HepG2 (cell line): ENCODE measurements around the gene TUBA4B. TPM values are rescaled to one million over a fixed set of nuclear protein-coding genes. Genes with fewer than 3 reads are reported as not detected.

Experiments
- HDAC2 ChIP-seq: sonication (generic); formaldehyde crosslinking; IDR thresholded peaks from 2 replicates; pipeline ENCODE4 v1.4.0; 2020; ENCODE audit warnings: missing genetic modification reagents
- JDP2 ChIP-seq: sonication (generic); formaldehyde crosslinking; IDR thresholded peaks from 2 replicates; pipeline ENCODE4 v1.8.1; 2022; ENCODE audit warnings: missing genetic modification reagents, borderline replicate concordance
- KDM6A ChIP-seq: IDR thresholded peaks from 2 replicates; pipeline ENCODE4 v1.6.1; 2016; ENCODE audit warnings: low read depth
- NCOA2 ChIP-seq: sonication (generic); formaldehyde crosslinking; IDR thresholded peaks from 2 replicates; pipeline ENCODE4 v1.8.0; 2022; ENCODE audit warnings: inconsistent platforms
- PAWR ChIP-seq: sonication (generic); formaldehyde crosslinking; IDR thresholded peaks from 2 replicates; pipeline ENCODE4 v1.4.0; 2020; ENCODE audit warnings: missing genetic modification reagents, mild to moderate bottlenecking, borderline replicate concordance
- RARG ChIP-seq: sonication (generic); formaldehyde crosslinking; IDR thresholded peaks from 2 replicates; pipeline ENCODE4 v1.4.0; 2020; ENCODE audit warnings: low read depth, mild to moderate bottlenecking, missing genetic modification reagents
- SMC3 ChIP-seq: IDR thresholded peaks from 2 replicates; pipeline ENCODE4 v1.6.1; 2011; ENCODE audit warnings: low read length, improper control_type of control experiment
- ZNF335 ChIP-seq: sonication (generic); formaldehyde crosslinking; IDR thresholded peaks from 2 replicates; pipeline ENCODE4 v1.4.0; 2020; ENCODE audit warnings: missing genetic modification reagents
- ZNF549 ChIP-seq: sonication (generic); formaldehyde crosslinking; IDR thresholded peaks from 2 replicates; pipeline ENCODE4 v1.5.0; 2020; ENCODE audit warnings: missing genetic modification reagents
- ZNF614 ChIP-seq: IDR thresholded peaks from 2 replicates; pipeline ENCODE4 v1.6.1; 2018; ENCODE audit warnings: missing biosample characterization, missing genetic modification reagents, inconsistent platforms, borderline replicate concordance
- polyA plus RNA-seq, 8 experiments: library from polyadenylated mRNA; depleted of rRNA in 3 of 8; stranded (reverse) in 7 of 8; unstranded in 1 of 8; fragments of >200 nt; fragmentation: Illumina TruSeq in 4 of 8; extraction: Trizol in 4 of 8; gene quantifications; 2 replicates each; pipeline versions ENCODE4 v1.2.1 to v1.2.3, GENCODE V29; 2011 to 2016; ENCODE audit warnings: low read depth in 4 of 8, missing spikeins in 1 of 8, mixed read lengths in 1 of 8; ENCODE audit not compliant: insufficient read depth in 1 of 8
- total RNA-seq, 5 experiments: library from RNA; depleted of rRNA; stranded (reverse); fragments of >200 nt; fragmentation: Illumina TruSeq; extraction: Trizol; gene quantifications; 2 replicates each; pipeline ENCODE4 v1.2.3, GENCODE V29; 2016; ENCODE audit warnings: low read depth in 1 of 5
- TF ChIP-seq, protein P1 (sequence below): sonication (generic); formaldehyde crosslinking; IDR thresholded peaks from 2 replicates; pipeline ENCODE4 v1.5.0; 2020; ENCODE audit warnings: mild to moderate bottlenecking, missing genetic modification reagents
- TF ChIP-seq, protein P2 (sequence below), 2 experiments: sonication (generic) in 1 of 2; formaldehyde crosslinking in 1 of 2; IDR thresholded peaks; 2 replicates each; pipeline versions ENCODE4 v1.6.1 to v1.9.0; 2014 to 2022; ENCODE audit warnings: antibody characterized with exemption in 1 of 2, borderline replicate concordance in 1 of 2, inconsistent platforms in 1 of 2, low read depth in 1 of 2, missing genetic modification reagents in 1 of 2
- TF ChIP-seq, protein P3 (sequence below): sonication (generic); formaldehyde crosslinking; IDR thresholded peaks from 2 replicates; pipeline ENCODE4 v1.4.0; 2020; ENCODE audit warnings: mild to moderate bottlenecking, missing genetic modification reagents
- TF ChIP-seq, protein P4 (sequence below): sonication (generic); formaldehyde crosslinking; IDR thresholded peaks from 2 replicates; pipeline ENCODE4 v1.5.1; 2020; ENCODE audit warnings: mild to moderate bottlenecking, missing genetic modification reagents, borderline replicate concordance

The TUBA4B gene
- total and polyA plus RNA-seq, 2 of the 13 experiments (the other 11 are each of a cell fraction or from before 2014, with no cell fraction given): 0.18 to 0.22 TPM

DNA sequence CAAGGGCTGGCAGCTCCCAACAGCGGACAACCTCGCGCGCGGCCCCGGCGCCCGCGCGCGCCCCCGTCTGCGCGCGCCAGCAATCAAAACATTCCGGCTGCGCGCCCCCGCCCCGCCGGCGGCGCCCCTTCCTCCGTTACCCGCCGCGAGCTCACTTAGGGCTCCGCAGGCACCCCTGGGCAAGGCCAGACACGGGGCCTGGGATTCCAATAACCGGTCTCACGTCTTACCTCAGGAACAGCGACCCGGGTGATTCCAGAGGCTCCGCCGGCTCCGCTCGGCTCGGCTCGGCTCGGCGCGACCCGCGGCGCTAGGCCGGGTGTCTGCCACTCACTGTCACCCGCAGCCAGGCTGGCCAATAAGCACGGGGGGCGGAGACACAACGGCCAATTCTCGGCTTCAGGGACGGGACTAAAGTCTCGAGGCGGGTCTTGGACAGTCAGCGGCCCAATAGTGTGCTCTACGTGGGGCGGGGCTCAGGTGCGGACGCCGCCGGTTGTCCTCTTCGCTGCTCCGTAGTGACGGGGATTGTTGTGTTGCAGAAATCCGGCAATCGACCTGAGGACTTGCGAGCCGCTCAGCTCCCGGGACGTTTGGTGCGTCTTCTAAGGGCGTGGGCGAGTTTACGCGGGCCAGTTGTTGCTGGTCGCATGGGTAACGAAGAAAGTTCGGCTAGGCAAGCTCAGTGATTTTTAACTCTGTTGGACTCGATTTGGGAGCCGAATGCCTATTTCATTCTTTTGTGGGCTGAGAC, 23.6 kb upstream of the TUBA4B start, which contains the start of the genes ANKZF1 and ATG9A (continued):
- TF ChIP-seq JDP2 (CRISPR knock-in tag): no peak
- peak; percentile 43; the same call in 1 of the 2 replicates for TF ChIP-seq ZNF614 (CRISPR knock-in tag)
- no peak for TF ChIP-seq SMC3
- no peak for TF ChIP-seq ZNF549
- TF ChIP-seq, protein P1, sequence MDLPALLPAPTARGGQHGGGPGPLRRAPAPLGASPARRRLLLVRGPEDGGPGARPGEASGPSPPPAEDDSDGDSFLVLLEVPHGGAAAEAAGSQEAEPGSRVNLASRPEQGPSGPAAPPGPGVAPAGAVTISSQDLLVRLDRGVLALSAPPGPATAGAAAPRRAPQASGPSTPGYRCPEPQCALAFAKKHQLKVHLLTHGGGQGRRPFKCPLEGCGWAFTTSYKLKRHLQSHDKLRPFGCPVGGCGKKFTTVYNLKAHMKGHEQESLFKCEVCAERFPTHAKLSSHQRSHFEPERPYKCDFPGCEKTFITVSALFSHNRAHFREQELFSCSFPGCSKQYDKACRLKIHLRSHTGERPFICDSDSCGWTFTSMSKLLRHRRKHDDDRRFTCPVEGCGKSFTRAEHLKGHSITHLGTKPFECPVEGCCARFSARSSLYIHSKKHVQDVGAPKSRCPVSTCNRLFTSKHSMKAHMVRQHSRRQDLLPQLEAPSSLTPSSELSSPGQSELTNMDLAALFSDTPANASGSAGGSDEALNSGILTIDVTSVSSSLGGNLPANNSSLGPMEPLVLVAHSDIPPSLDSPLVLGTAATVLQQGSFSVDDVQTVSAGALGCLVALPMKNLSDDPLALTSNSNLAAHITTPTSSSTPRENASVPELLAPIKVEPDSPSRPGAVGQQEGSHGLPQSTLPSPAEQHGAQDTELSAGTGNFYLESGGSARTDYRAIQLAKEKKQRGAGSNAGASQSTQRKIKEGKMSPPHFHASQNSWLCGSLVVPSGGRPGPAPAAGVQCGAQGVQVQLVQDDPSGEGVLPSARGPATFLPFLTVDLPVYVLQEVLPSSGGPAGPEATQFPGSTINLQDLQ: peak; percentile 17; the same call in 1 of the 2 replicates
- TF ChIP-seq, protein P2, sequence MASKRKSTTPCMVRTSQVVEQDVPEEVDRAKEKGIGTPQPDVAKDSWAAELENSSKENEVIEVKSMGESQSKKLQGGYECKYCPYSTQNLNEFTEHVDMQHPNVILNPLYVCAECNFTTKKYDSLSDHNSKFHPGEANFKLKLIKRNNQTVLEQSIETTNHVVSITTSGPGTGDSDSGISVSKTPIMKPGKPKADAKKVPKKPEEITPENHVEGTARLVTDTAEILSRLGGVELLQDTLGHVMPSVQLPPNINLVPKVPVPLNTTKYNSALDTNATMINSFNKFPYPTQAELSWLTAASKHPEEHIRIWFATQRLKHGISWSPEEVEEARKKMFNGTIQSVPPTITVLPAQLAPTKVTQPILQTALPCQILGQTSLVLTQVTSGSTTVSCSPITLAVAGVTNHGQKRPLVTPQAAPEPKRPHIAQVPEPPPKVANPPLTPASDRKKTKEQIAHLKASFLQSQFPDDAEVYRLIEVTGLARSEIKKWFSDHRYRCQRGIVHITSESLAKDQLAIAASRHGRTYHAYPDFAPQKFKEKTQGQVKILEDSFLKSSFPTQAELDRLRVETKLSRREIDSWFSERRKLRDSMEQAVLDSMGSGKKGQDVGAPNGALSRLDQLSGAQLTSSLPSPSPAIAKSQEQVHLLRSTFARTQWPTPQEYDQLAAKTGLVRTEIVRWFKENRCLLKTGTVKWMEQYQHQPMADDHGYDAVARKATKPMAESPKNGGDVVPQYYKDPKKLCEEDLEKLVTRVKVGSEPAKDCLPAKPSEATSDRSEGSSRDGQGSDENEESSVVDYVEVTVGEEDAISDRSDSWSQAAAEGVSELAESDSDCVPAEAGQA (IDR thresholded peaks at IDR 0.05; ENCODE audit: low read depth): no peak
- TF ChIP-seq, protein P2 (CRISPR knock-in tag; IDR thresholded peaks at IDR 0.05; ENCODE audit: borderline replicate concordance): no peak
- TF ChIP-seq PAWR (CRISPR knock-in tag): no peak
- no peak for TF ChIP-seq KDM6A (CRISPR knock-in tag)
- TF ChIP-seq, protein P3, sequence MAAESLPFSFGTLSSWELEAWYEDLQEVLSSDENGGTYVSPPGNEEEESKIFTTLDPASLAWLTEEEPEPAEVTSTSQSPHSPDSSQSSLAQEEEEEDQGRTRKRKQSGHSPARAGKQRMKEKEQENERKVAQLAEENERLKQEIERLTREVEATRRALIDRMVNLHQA (CRISPR knock-in tag): no peak
- peak; percentile 53; the same call in 1 of the 2 replicates for TF ChIP-seq HDAC2
- TF ChIP-seq, protein P4, sequence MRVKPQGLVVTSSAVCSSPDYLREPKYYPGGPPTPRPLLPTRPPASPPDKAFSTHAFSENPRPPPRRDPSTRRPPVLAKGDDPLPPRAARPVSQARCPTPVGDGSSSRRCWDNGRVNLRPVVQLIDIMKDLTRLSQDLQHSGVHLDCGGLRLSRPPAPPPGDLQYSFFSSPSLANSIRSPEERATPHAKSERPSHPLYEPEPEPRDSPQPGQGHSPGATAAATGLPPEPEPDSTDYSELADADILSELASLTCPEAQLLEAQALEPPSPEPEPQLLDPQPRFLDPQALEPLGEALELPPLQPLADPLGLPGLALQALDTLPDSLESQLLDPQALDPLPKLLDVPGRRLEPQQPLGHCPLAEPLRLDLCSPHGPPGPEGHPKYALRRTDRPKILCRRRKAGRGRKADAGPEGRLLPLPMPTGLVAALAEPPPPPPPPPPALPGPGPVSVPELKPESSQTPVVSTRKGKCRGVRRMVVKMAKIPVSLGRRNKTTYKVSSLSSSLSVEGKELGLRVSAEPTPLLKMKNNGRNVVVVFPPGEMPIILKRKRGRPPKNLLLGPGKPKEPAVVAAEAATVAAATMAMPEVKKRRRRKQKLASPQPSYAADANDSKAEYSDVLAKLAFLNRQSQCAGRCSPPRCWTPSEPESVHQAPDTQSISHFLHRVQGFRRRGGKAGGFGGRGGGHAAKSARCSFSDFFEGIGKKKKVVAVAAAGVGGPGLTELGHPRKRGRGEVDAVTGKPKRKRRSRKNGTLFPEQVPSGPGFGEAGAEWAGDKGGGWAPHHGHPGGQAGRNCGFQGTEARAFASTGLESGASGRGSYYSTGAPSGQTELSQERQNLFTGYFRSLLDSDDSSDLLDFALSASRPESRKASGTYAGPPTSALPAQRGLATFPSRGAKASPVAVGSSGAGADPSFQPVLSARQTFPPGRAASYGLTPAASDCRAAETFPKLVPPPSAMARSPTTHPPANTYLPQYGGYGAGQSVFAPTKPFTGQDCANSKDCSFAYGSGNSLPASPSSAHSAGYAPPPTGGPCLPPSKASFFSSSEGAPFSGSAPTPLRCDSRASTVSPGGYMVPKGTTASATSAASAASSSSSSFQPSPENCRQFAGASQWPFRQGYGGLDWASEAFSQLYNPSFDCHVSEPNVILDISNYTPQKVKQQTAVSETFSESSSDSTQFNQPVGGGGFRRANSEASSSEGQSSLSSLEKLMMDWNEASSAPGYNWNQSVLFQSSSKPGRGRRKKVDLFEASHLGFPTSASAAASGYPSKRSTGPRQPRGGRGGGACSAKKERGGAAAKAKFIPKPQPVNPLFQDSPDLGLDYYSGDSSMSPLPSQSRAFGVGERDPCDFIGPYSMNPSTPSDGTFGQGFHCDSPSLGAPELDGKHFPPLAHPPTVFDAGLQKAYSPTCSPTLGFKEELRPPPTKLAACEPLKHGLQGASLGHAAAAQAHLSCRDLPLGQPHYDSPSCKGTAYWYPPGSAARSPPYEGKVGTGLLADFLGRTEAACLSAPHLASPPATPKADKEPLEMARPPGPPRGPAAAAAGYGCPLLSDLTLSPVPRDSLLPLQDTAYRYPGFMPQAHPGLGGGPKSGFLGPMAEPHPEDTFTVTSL (CRISPR knock-in tag): no peak
- TF ChIP-seq RARG (CRISPR knock-in tag): no peak
- peak; percentile 54; the same call in 1 of the 2 replicates for TF ChIP-seq ZNF335 (CRISPR knock-in tag)
- no peak for TF ChIP-seq NCOA2 (CRISPR knock-in tag)
